Spleen (tissue), 7 donors: ENCODE results near the gene ABCB8.

ENCODE experiments used
- CTCF ChIP-seq, 11 experiments: fragments of 200-600 bp in 7 of 11; fragments of 450-650 bp in 4 of 11; sonication (generic) in 4 of 11; IDR thresholded peaks in 8 of 11; conservative IDR thresholded peaks in 3 of 11; 1 replicate in 7 of 11; 2 replicates in 4 of 11; pipeline versions ENCODE4 v1.4.0 to v1.8.0; 2016 to 2021; ENCODE audit warnings: antibody characterized with exemption in 11 of 11, inconsistent platforms in 4 of 11, mild to moderate bottlenecking in 1 of 11
- POLR2A ChIP-seq, 3 donors: fragments of 450-650 bp; IDR thresholded peaks; one replicate each; pipeline ENCODE4 v1.5.1; 2017; ENCODE audit warnings: antibody characterized with exemption in 3 of 3, mild to moderate bottlenecking in 1 of 3
- POLR2AphosphoS5 ChIP-seq, 3 donors: sonication (generic); formaldehyde crosslinking; IDR thresholded peaks; one replicate each; pipeline ENCODE4 v1.5.1; 2017; ENCODE audit warnings: antibody characterized with exemption in 3 of 3
- donor health status: DM: no; HTN: no; CAD: no; lungs with moderate emphysema.
- donor health status: DM: no; HTN: no; CAD: no.
- donor health status: DM: no; HTN: no; CAD: no.

GRCh38 chr7:151095123-151095797 is 67.0 kb downstream of the ABCB8 start:
- TF ChIP-seq CTCF (IDR thresholded peaks at IDR 0.05 in 8 of 11, conservative IDR thresholded peaks at IDR 0.05 in 3 of 11) (no peak), POLR2AphosphoS5 (IDR thresholded peaks at IDR 0.05) (no peak), POLR2A (IDR thresholded peaks at IDR 0.05) (no peak)
